ENCODE results near the gene NPR3.

Gene NPR3

GRCh38 chr5:32710550-32711361 lies at the start of gene NPR3:
NPR3 (plus strand) TSS chr5:32711321; CDS start chr5:32711777, 456 bp downstream.
- no peak for DNase-seq (ENCODE audit: low read depth in 2 of 2)

- DNase-seq (ENCODE audit: low read depth in 2 of 2), result no peak
These were observed 46.6 kb upstream of the NPR3 start for GRCh38 chr5:32664523-32664922.

GRCh38 chr5:32668552-32668951 lies 42.6 kb upstream of the NPR3 start:
- no peak for DNase-seq (ENCODE audit: low read depth in 2 of 2)

- no peak for DNase-seq (ENCODE audit: low read depth in 2 of 2)
These were observed 37.8 kb upstream of the NPR3 start for GRCh38 chr5:32673272-32673671.

- no peak for DNase-seq (ENCODE audit: low read depth in 2 of 2)
These were observed 34.1 kb upstream of the NPR3 start for GRCh38 chr5:32677023-32677422.

- DNase-seq (ENCODE audit: low read depth in 2 of 2), result no peak
These were observed 32.6 kb upstream of the NPR3 start for GRCh38 chr5:32678472-32678871.

GRCh38 chr5:32679218-32679617 lies 31.9 kb upstream of the NPR3 start:
- no peak for DNase-seq (ENCODE audit: low read depth in 2 of 2)

- no peak for DNase-seq (ENCODE audit: low read depth in 2 of 2)
These were observed 30.9 kb upstream of the NPR3 start for GRCh38 chr5:32680183-32680582.

GRCh38 chr5:32683125-32683524 lies 28.0 kb upstream of the NPR3 start:
- DNase-seq (ENCODE audit: low read depth in 2 of 2), result no peak

GRCh38 chr5:32684260-32684659 lies 26.9 kb upstream of the NPR3 start:
- no peak for DNase-seq (ENCODE audit: low read depth in 2 of 2)

- no peak for DNase-seq (ENCODE audit: low read depth in 2 of 2)
These were observed 24.2 kb upstream of the NPR3 start for GRCh38 chr5:32686799-32687498.

- no peak for DNase-seq (ENCODE audit: low read depth in 2 of 2)
These were observed 23.7 kb upstream of the NPR3 start for GRCh38 chr5:32687499-32687831.

- no peak for DNase-seq (ENCODE audit: low read depth in 2 of 2)
These were observed 21.0 kb upstream of the NPR3 start for GRCh38 chr5:32690153-32690552.

- no peak for DNase-seq (ENCODE audit: low read depth in 2 of 2)
These were observed 20.5 kb upstream of the NPR3 start for GRCh38 chr5:32690666-32691065.

GRCh38 chr5:32692036-32692746 lies 18.9 kb upstream of the NPR3 start:
- no peak for DNase-seq (ENCODE audit: low read depth in 2 of 2)

GRCh38 chr5:32703957-32704356 lies 7.2 kb upstream of the NPR3 start:
- no peak for DNase-seq (ENCODE audit: low read depth in 2 of 2)

GRCh38 chr5:32707418-32707997 lies 3.6 kb upstream of the NPR3 start:
- no peak for DNase-seq (ENCODE audit: low read depth in 2 of 2)

- DNase-seq (ENCODE audit: low read depth in 2 of 2), result no peak
These were observed 2.2 kb upstream of the NPR3 start for GRCh38 chr5:32708949-32709348.

GRCh38 chr5:32709750-32710549 lies 1.2 kb upstream of the NPR3 start:
- DNase-seq (ENCODE audit: low read depth in 2 of 2), result peak in 1 of 2 donors; percentile 48

- no peak for DNase-seq (ENCODE audit: low read depth in 2 of 2)
These were observed 200 bp downstream of the NPR3 start for GRCh38 chr5:32711362-32711680.

GRCh38 chr5:32711681-32712480 lies 760 bp downstream of the NPR3 start:
- DNase-seq (ENCODE audit: low read depth in 2 of 2), result no peak

Measured in stimulated activated CD8-positive, alpha-beta memory T cell treated with anti-CD3 and anti-CD28 coated beads, Interleukin-2, amount 100 ng/mL, for 48 hours (primary cell).